ENCODE measurements around the gene ASTL. TPM values are rescaled to one million over a fixed set of nuclear protein-coding genes. Genes with fewer than 3 reads are reported as not detected.

The ASTL gene
- total RNA-seq, 2 donors from 2014 or later = 0.31 to 0.45 TPM

DNA sequence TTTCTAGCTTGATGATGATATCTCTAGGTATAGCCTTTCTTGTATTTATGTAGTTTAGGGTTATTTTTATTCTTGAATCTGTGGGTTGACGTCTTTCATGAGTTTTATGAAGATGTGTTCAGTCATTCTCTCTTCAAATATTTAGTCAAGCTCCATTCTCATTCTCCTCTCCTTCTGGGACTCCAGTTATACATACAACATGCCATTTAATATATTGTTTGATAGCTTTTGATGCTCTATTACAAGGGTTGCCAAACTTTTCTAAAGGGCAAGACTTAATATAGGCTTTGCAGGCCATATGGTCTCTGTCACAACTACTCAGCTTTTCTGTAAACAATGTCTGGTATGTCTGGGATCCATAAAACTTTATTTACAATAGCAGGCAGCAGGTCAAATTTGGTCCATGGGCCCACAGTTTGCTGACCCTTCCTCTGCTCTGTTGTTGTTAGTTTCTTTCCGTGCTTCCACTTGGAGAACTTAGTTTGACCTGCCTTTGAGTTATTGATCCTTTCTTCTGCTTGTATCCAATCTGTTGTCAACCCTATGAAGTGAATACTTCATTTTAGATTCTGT lies 63.0 kb downstream of the ASTL start:
- intact Hi-C loops (cut with DNase I, micrococcal nuclease) = no loop called here
- ATAC-seq (no peak), DNase-seq (no peak)

DNA sequence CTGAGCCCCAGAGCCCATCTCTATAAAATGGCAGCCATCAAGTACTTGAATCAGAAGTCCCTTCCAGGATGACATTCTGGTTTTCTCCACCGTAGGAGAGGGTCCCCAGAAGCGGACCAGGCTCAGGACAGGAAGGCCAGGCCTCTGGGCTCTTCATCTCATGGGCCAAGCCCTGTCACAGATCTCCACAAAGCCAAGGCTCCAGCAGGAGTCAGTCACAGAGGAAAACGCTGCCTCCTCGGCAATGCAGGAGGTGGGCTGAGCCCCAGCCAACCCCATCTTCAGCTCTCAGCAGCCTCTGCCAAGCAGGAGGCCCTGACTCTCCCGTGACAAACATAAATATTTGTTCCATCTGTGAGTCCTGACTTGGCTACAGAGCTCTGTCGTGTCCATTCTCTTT lies 64.1 kb downstream of the ASTL start:
- intact Hi-C loops (cut with DNase I, micrococcal nuclease) = no loop called here
- ATAC-seq = no peak
- no peak for DNase-seq

DNA sequence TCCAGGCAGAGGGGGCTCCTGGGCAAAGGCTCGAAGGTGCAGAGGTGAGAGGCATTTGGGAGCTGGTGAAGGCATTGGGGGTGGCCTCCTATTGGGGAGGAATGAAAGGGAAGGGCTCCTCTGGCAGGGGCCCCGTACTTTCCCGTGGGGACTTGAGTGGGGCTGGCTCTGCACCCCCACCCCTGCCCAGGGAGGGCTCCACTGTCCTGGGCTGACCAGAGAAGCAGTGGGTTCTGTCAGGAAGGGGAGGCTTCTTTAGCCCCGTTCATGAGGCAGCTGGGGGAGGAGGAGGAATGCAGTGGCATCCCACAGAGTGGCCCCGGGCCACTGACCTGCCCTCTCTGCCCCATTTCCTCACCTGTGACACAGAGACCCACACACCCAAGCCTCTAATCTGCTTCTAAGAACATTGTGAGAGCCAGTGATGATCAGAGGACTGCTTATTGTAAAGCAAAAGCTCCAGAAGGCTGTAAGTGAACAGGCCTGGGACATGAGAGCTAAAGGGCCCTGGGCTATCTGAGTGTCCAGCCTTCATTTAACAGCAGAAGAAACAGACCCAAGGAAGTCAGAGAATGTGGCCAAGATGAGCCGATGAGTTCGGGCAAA lies 65.0 kb downstream of the ASTL start:
- ATAC-seq = no peak
- no peak for DNase-seq

More for the DNA sequence above, 65.0 kb downstream of the ASTL start:
- intact Hi-C loops (cut with DNase I, micrococcal nuclease) = no loop called here

Other genes with a start within 250 kb of the ASTL start
- 10 to 100 TPM; 28.6 to 31.4 TPM for gene ANKRD36C, start 146.7 kb downstream of the ASTL start, total RNA-seq
- 1 to 10 TPM; 3.0 to 5.3 TPM for gene GPAT2, start 103.6 kb downstream of the ASTL start, total RNA-seq
- under 1 TPM; 0.12 to 0.84 TPM for gene ADRA2B, start 21.9 kb downstream of the ASTL start, total RNA-seq
- gene DUSP2, start 6.9 kb upstream of the ASTL start, total RNA-seq = 1 to 10 TPM; 1.7 to 1.9 TPM
- 100 to 1,000 TPM; 125 to 127 TPM for gene STARD7, start 70.3 kb upstream of the ASTL start, total RNA-seq
- 100 to 1,000 TPM in 1 of 2 donors, 10 to 100 TPM in 1; 86.2 to 111 TPM for gene TMEM127, start 127.5 kb upstream of the ASTL start, total RNA-seq
- gene CIAO1, start 127.7 kb upstream of the ASTL start, total RNA-seq = 10 to 100 TPM; 61.7 to 68.8 TPM
- gene SNRNP200, start 167.0 kb upstream of the ASTL start, total RNA-seq = 10 to 100 TPM; 84.8 to 94.7 TPM
- under 1 TPM; 0.58 to 0.92 TPM for gene ITPRIPL1, start 186.8 kb upstream of the ASTL start, total RNA-seq
- 1 to 10 TPM; 2.0 to 7.3 TPM for gene NCAPH, start 197.3 kb upstream of the ASTL start, total RNA-seq

Data from left colon (tissue), 2 donors.